A549 (cell line): ENCODE data around the gene RASGEF1C. TPM values are rescaled to one million over a fixed set of nuclear protein-coding genes. Genes with fewer than 3 reads are reported as not detected.

Source experiments
- ATAC-seq, 2 experiments: fragments of 200-7000 bp in 1 of 2; fragments of >200 bp in 1 of 2; cut with Nextera tagmentation in 1 of 2; cut with Tn5 transposase in 1 of 2; 3 replicates each; pipeline versions ENCODE4 v1.8.0 to v1.9.1; 2018 to 2020; ENCODE audit warnings: mild to moderate bottlenecking in 1 of 2, moderate library complexity in 1 of 2
- CTCF ChIA-PET: fragments of 300-600 bp; sonication (Branson Sonifier 250); formaldehyde crosslinking; extraction: SDS; loops from one replicate; lab custom pipeline; 2021; ENCODE audit warnings: antibody characterized with exemption, inconsistent platforms; lab: Yijun Ruan, JAX
- POLR2A ChIA-PET: fragments of 350-600 bp; formaldehyde crosslinking; extraction: SDS; loops from one replicate; lab custom pipeline; 2021; ENCODE audit warnings: antibody characterized with exemption, inconsistent platforms; lab: Yijun Ruan, JAX
- DNase-seq, 2 experiments: peaks; one replicate each; pipeline versions ENCODE4 v3.0.0 to v3.0.0-alpha.2; 2011 to 2016; ENCODE audit warnings: low read depth in 1 of 2, low spot score in 1 of 2
- FAIRE-seq: peaks from 2 replicates; lab custom pipeline; 2011; peaks lifted over from hg19 to GRCh38; lab: Jason Lieb, UNC
- H3K27ac ChIP-seq, 2 experiments: fragments of >200 bp; sonication (Bioruptor Twin); formaldehyde crosslinking; 3 replicates each; pipeline ENCODE4 v1.5.1; 2016 to 2017
- H3K4me1 ChIP-seq: fragments of >200 bp; sonication (Bioruptor Twin); formaldehyde crosslinking; 3 replicates; pipeline ENCODE4 v1.6.1; 2016
- H3K4me2 ChIP-seq: fragments of >200 bp; sonication (Bioruptor Twin); formaldehyde crosslinking; 3 replicates; pipeline ENCODE4 v1.6.1; 2016
- H3K4me3 ChIP-seq: fragments of >200 bp; sonication (Bioruptor Twin); formaldehyde crosslinking; 3 replicates; pipeline ENCODE4 v1.5.1; 2016
- H3K9me3 ChIP-seq: fragments of >200 bp; sonication (Bioruptor Twin); formaldehyde crosslinking; 3 replicates; pipeline ENCODE4 v1.6.1; 2016
- ATOH8 ChIP-seq: fragments of 250-450 bp; sonication (Bioruptor Pico); IDR thresholded peaks from 2 replicates; pipeline ENCODE4 v1.5.0; 2020; ENCODE audit warnings: low read depth, mild to moderate bottlenecking, moderate library complexity
- BCL3 ChIP-seq: fragments of >200 bp; sonication (Bioruptor Twin); formaldehyde crosslinking; IDR thresholded peaks from 3 replicates; pipeline ENCODE4 v1.6.1; 2016
- CTCF ChIP-seq: fragments of >200 bp; sonication (Bioruptor Twin); formaldehyde crosslinking; IDR thresholded peaks from 3 replicates; pipeline ENCODE4 v1.5.1; 2016
- ELK1 ChIP-seq: fragments of 150-350 bp; IDR thresholded peaks from 2 replicates; pipeline ENCODE4 v1.6.1; 2014; ENCODE audit warnings: low read depth, mild to moderate bottlenecking, low read length
- EP300 ChIP-seq, 2 experiments: fragments of >200 bp; sonication (Bioruptor Twin); formaldehyde crosslinking; IDR thresholded peaks; 2 replicates in 1 of 2; 3 replicates in 1 of 2; pipeline ENCODE4 v1.6.1; 2016 to 2017
- HOXA7 ChIP-seq: fragments of 250-450 bp; sonication (Bioruptor Pico); IDR thresholded peaks from 2 replicates; pipeline ENCODE4 v1.5.0; 2020; ENCODE audit warnings: mild to moderate bottlenecking, moderate library complexity
- HOXB5 ChIP-seq: fragments of 250-450 bp; sonication (Bioruptor Pico); IDR thresholded peaks from 2 replicates; pipeline ENCODE4 v1.5.0; 2020; ENCODE audit warnings: mild to moderate bottlenecking, moderate library complexity
- JUN ChIP-seq, 2 experiments: fragments of >200 bp; sonication (Bioruptor Twin); formaldehyde crosslinking; IDR thresholded peaks; 2 replicates in 1 of 2; 3 replicates in 1 of 2; pipeline ENCODE4 v1.6.1; 2016 to 2017
- JUNB ChIP-seq: fragments of >200 bp; sonication (Bioruptor Twin); formaldehyde crosslinking; IDR thresholded peaks from 2 replicates; pipeline ENCODE4 v1.6.1; 2016
- MYC ChIP-seq: IDR thresholded peaks from 2 replicates; pipeline ENCODE4 v1.6.1; 2012; ENCODE audit warnings: mild to moderate bottlenecking, inconsistent platforms, low read length, improper control_type of control experiment, borderline replicate concordance
- NFE2L2 ChIP-seq: fragments of 150-350 bp; conservative IDR thresholded peaks from 2 replicates; pipeline ENCODE4 v1.6.1; 2014; ENCODE audit warnings: low read length
- POLR2A ChIP-seq: IDR thresholded peaks from 2 replicates; pipeline ENCODE4 v1.6.1; 2012; ENCODE audit warnings: mild to moderate bottlenecking, low read length
- RFX5 ChIP-seq: fragments of 450-650 bp; IDR thresholded peaks from 2 replicates; pipeline ENCODE4 v1.7.1; 2014; ENCODE audit warnings: antibody characterized with exemption, mild to moderate bottlenecking, moderate library complexity
- RNF2 ChIP-seq: fragments of 200-600 bp; sonication (generic); IDR thresholded peaks from 2 replicates; pipeline ENCODE4 v1.6.1; 2016; ENCODE audit warnings: low read depth, mild to moderate bottlenecking, antibody characterized with exemption, moderate library complexity, borderline replicate concordance
- SMC3 ChIP-seq: fragments of >200 bp; sonication (Bioruptor Twin); formaldehyde crosslinking; IDR thresholded peaks from 3 replicates; pipeline ENCODE4 v1.6.1; 2018; ENCODE audit warnings: inconsistent platforms
- TFCP2L1 ChIP-seq: fragments of 250-450 bp; sonication (Bioruptor Pico); IDR thresholded peaks from 2 replicates; pipeline ENCODE4 v1.5.0; 2021; ENCODE audit warnings: mild to moderate bottlenecking
- ZC3H11A ChIP-seq: fragments of 450-650 bp; IDR thresholded peaks from 2 replicates; pipeline ENCODE4 v1.6.1; 2014; ENCODE audit warnings: antibody characterized with exemption, mild to moderate bottlenecking
- ZFP36 ChIP-seq: fragments of 450-650 bp; IDR thresholded peaks from 2 replicates; pipeline ENCODE4 v1.6.1; 2014; ENCODE audit warnings: borderline replicate concordance; ENCODE audit not compliant: partially characterized antibody
- ZNF302 ChIP-seq: fragments of 250-450 bp; sonication (Bioruptor Pico); IDR thresholded peaks from 2 replicates; pipeline ENCODE4 v1.9.0; 2021; ENCODE audit warnings: inconsistent platforms, mild to moderate bottlenecking, moderate library complexity
- ZSCAN20 ChIP-seq: fragments of 250-450 bp; sonication (Bioruptor Pico); IDR thresholded peaks from 2 replicates; pipeline ENCODE4 v1.8.0; 2022; ENCODE audit warnings: mild to moderate bottlenecking, moderate library complexity
- WGBS: methylation state at CpG from one replicate; pipeline ENCODE4 v1.1.6; 2017; ENCODE audit errors: missing lambda C conversion rate; 5-methylcytosine and 5-hydroxymethylcytosine counted together
- polyA plus RNA-seq, 4 experiments: library from polyadenylated mRNA; depleted of rRNA in 3 of 4; stranded (reverse); fragments of >200 nt; fragmentation: RNase III in 1 of 4; extraction: RNeasy Plus Mini Kit Qiagen cat#74134 plus additional on column Dnase treatment in 1 of 4; gene quantifications; 2 replicates in 3 of 4; 3 replicates in 1 of 4; pipeline ENCODE4 v1.2.3, GENCODE V29; 2011 to 2017
- TF ChIP-seq, protein P1 (sequence below): IDR thresholded peaks from 2 replicates; pipeline ENCODE4 v1.6.1; 2012
- TF ChIP-seq, protein P2 (sequence below): fragments of >200 bp; sonication (Bioruptor Twin); formaldehyde crosslinking; IDR thresholded peaks from 2 replicates; pipeline ENCODE4 v1.6.1; 2016
- TF ChIP-seq, protein P3 (sequence below): fragments of 200-600 bp; sonication (generic); IDR thresholded peaks from 2 replicates; pipeline ENCODE4 v1.6.1; 2016; ENCODE audit warnings: antibody characterized with exemption, mild to moderate bottlenecking, moderate library complexity

The RASGEF1C gene
- polyA plus RNA-seq, 2 of the 4 experiments (the other 2 are of a cell fraction): 0.12 TPM; not detected in 1

- DNase-seq (no peak), FAIRE-seq (no peak), ATAC-seq (no peak)
- Histone ChIP-seq H3K4me1 (peaks cover 9% of the 10 kb centered on the region; the same call in 1 of the 3 replicates), H3K27ac (no peak overlapping the region), H3K4me2 (no peak overlapping the region), H3K4me3 (no peak overlapping the region), H3K9me3 (no peaks in the 10 kb centered on the region)
- no peak for TF ChIP-seq ZC3H11A
- TF ChIP-seq SMC3: no peak
- no peak for TF ChIP-seq RFX5
- no peak for TF ChIP-seq MYC
- no peak for TF ChIP-seq ATOH8
- TF ChIP-seq BCL3: no peak
- no peak for TF ChIP-seq ELK1
- CTCF ChIA-PET: interaction anchor here (1.3 to 2.6 kb wide), 3 partner anchors 13 to 199 kb away, joined by 3 to 6 read pairs (median 4); no protein-coding TSS in a partner anchor
- WGBS: 66% methylated on average over 23 of the region's 27 CpGs
- POLR2A ChIA-PET: no interaction called here
Observed at GRCh38 chr5:180129291-180130190, 79.5 kb downstream of the RASGEF1C start.

DNA sequence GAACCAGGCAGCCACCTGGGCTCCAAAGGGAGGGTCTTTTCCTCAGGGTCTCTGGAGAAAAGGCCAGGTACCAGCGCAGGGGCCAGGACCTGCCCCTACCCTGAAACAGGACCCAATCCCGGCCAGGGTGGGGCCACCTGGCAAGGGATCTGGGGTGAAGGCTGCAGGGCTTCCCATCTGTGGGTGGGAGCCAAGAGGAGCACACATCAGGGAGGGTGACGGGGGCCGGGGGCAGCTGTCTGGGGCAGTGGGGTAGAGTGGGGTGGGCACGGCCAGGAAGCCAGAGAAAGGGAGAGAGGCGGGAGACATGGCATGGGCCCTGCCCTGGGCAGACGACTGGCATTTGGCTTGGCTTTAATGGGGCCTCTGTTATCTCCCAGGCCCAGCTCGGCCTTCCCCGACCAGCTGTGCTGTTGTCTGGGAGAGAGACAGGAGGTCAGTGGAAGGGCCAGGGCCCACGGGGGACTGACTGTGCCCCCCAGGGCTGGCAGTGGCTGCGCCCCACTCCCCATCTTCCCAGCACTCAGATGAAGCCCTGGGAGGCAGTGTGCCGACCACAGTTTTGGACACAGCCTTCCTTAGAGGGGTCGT, 80.2 kb downstream of the RASGEF1C start:
- DNase-seq (no peak), ATAC-seq (no peak), FAIRE-seq (no peak)
- WGBS: 60% methylated on average over 8 of the region's 13 CpGs
- no peak overlapping the region for H3K4me3 ChIP-seq
- CTCF ChIA-PET: interaction anchor here (0.6 to 4.3 kb wide), 6 partner anchors 12 to 535 kb away, joined by 3 to 32 read pairs (median 4); partner anchors contain the start of gene RASGEF1C
- POLR2A ChIA-PET: no interaction called here
- H3K9me3 ChIP-seq: no peaks in the 10 kb centered on the region
- H3K4me2 ChIP-seq: no peak overlapping the region
- no peak overlapping the region for H3K27ac ChIP-seq
- peaks cover 9% of the 10 kb centered on the region; the same call in 1 of the 3 replicates for H3K4me1 ChIP-seq
- no peak for TF ChIP-seq POLR2A
- TF ChIP-seq, protein P1, sequence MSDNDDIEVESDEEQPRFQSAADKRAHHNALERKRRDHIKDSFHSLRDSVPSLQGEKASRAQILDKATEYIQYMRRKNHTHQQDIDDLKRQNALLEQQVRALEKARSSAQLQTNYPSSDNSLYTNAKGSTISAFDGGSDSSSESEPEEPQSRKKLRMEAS: no peak
- TF ChIP-seq CTCF: no peak
- TF ChIP-seq EP300 (IDR thresholded peaks at IDR 0.05): no peak
- TF ChIP-seq RNF2: no peak
- TF ChIP-seq JUN (IDR thresholded peaks at IDR 0.05): no peak
- no peak for TF ChIP-seq HOXA7 (CRISPR knock-in tag)
- TF ChIP-seq ZFP36: no peak
- TF ChIP-seq, protein P2, sequence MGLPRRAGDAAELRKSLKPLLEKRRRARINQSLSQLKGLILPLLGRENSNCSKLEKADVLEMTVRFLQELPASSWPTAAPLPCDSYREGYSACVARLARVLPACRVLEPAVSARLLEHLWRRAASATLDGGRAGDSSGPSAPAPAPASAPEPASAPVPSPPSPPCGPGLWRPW: no peak
- no peak for TF ChIP-seq ZSCAN20 (CRISPR knock-in tag)
- TF ChIP-seq, protein P3, sequence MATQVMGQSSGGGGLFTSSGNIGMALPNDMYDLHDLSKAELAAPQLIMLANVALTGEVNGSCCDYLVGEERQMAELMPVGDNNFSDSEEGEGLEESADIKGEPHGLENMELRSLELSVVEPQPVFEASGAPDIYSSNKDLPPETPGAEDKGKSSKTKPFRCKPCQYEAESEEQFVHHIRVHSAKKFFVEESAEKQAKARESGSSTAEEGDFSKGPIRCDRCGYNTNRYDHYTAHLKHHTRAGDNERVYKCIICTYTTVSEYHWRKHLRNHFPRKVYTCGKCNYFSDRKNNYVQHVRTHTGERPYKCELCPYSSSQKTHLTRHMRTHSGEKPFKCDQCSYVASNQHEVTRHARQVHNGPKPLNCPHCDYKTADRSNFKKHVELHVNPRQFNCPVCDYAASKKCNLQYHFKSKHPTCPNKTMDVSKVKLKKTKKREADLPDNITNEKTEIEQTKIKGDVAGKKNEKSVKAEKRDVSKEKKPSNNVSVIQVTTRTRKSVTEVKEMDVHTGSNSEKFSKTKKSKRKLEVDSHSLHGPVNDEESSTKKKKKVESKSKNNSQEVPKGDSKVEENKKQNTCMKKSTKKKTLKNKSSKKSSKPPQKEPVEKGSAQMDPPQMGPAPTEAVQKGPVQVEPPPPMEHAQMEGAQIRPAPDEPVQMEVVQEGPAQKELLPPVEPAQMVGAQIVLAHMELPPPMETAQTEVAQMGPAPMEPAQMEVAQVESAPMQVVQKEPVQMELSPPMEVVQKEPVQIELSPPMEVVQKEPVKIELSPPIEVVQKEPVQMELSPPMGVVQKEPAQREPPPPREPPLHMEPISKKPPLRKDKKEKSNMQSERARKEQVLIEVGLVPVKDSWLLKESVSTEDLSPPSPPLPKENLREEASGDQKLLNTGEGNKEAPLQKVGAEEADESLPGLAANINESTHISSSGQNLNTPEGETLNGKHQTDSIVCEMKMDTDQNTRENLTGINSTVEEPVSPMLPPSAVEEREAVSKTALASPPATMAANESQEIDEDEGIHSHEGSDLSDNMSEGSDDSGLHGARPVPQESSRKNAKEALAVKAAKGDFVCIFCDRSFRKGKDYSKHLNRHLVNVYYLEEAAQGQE: no peak
- no peak for TF ChIP-seq TFCP2L1
- no peak for TF ChIP-seq ZC3H11A
- TF ChIP-seq JUNB: no peak
- TF ChIP-seq ZNF302 (CRISPR knock-in tag): no peak
- no peak for TF ChIP-seq HOXB5 (CRISPR knock-in tag)
- TF ChIP-seq ELK1: no peak
- TF ChIP-seq NFE2L2: no peak
